COLO829 (cell line): ENCODE results near the gene MTARC2.
A peak's percentile ranks its signal among the peaks of the same experiment; 100 is the strongest.

Experiments used
- DNase-seq: peaks from one replicate; pipeline ENCODE4 v3.0.0; 2012; ENCODE audit warnings: low spot score

The MTARC2 gene

GRCh38 chr1:220803401-220804201 lies 55.5 kb downstream of the MTARC2 start:
- DNase-seq: peak; percentile 51

- DNase-seq: no peak
Observed at GRCh38 chr1:220804202-220804586, 56.1 kb downstream of the MTARC2 start.

- DNase-seq: no peak
Observed at GRCh38 chr1:220806408-220806807, 58.3 kb downstream of the MTARC2 start.

GRCh38 chr1:220807726-220808125 lies 59.6 kb downstream of the MTARC2 start:
- DNase-seq: no peak

- DNase-seq: peak; percentile 85
Observed at GRCh38 chr1:220808345-220809186, 60.4 kb downstream of the MTARC2 start.

GRCh38 chr1:220809187-220809550 lies 61.0 kb downstream of the MTARC2 start:
- DNase-seq: no peak

- DNase-seq: no peak
Observed at GRCh38 chr1:220809704-220810103, 61.6 kb downstream of the MTARC2 start.

GRCh38 chr1:220810179-220810653 lies 62.1 kb downstream of the MTARC2 start:
- DNase-seq: peak; percentile 85

GRCh38 chr1:220810963-220811362 lies 62.8 kb downstream of the MTARC2 start:
- no peak for DNase-seq

GRCh38 chr1:220811695-220812094 lies 63.6 kb downstream of the MTARC2 start:
- DNase-seq: no peak

GRCh38 chr1:220812308-220812707 lies 64.2 kb downstream of the MTARC2 start:
- no peak for DNase-seq

GRCh38 chr1:220813013-220813412 lies 64.9 kb downstream of the MTARC2 start:
- no peak for DNase-seq

- DNase-seq: no peak
Observed at GRCh38 chr1:220815409-220815808, 67.3 kb downstream of the MTARC2 start.

GRCh38 chr1:220817907-220818306 lies 69.8 kb downstream of the MTARC2 start:
- DNase-seq: no peak

GRCh38 chr1:220818421-220819173 lies 70.5 kb downstream of the MTARC2 start:
- no peak for DNase-seq

GRCh38 chr1:220819467-220820026 lies 71.4 kb downstream of the MTARC2 start:
- DNase-seq: no peak

GRCh38 chr1:220824031-220824989 lies 76.2 kb downstream of the MTARC2 start:
- DNase-seq: no peak

GRCh38 chr1:220825819-220826551 lies 77.9 kb downstream of the MTARC2 start:
- peak; percentile 61 for DNase-seq

GRCh38 chr1:220826729-220827128 lies 78.6 kb downstream of the MTARC2 start:
- no peak for DNase-seq
